ENCODE data around the gene EFNA2. TPM values are rescaled to one million over a fixed set of nuclear protein-coding genes. Genes with fewer than 3 reads are reported as not detected.
A peak's percentile ranks its signal among the peaks of the same experiment; 100 is the strongest.

The EFNA2 gene
- total RNA-seq, 1 donor from 2014 or later: 28.0 TPM

- Mint-ChIP-seq H3K36me3 (ENCODE audit: low read depth) (peaks cover 12% of the 10 kb centered on the region), H3K4me3 (peak overlapping the region; percentile 80), H3K27ac (ENCODE audit: unreplicated experiment) (peak overlapping the region; percentile 62), H3K27me3 (ENCODE audit: low read depth) (peaks cover 24% of the 10 kb centered on the region), H3K9me3 (no peaks in the 10 kb centered on the region), H3K4me1 (peaks cover 72% of the 10 kb centered on the region)
- DNase-seq (ENCODE audit: low read depth, low spot score): peak; percentile 89
- TF ChIP-seq, protein P1, sequence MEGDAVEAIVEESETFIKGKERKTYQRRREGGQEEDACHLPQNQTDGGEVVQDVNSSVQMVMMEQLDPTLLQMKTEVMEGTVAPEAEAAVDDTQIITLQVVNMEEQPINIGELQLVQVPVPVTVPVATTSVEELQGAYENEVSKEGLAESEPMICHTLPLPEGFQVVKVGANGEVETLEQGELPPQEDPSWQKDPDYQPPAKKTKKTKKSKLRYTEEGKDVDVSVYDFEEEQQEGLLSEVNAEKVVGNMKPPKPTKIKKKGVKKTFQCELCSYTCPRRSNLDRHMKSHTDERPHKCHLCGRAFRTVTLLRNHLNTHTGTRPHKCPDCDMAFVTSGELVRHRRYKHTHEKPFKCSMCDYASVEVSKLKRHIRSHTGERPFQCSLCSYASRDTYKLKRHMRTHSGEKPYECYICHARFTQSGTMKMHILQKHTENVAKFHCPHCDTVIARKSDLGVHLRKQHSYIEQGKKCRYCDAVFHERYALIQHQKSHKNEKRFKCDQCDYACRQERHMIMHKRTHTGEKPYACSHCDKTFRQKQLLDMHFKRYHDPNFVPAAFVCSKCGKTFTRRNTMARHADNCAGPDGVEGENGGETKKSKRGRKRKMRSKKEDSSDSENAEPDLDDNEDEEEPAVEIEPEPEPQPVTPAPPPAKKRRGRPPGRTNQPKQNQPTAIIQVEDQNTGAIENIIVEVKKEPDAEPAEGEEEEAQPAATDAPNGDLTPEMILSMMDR (conservative IDR thresholded peaks at IDR 0.05): peak; percentile 97
Measured at GRCh38 chr19:1266916-1267476, 18.7 kb upstream of the EFNA2 start.

- peaks cover 13% of the 10 kb centered on the region for H3K36me3 Mint-ChIP-seq (ENCODE audit: low read depth)
- peaks cover 72% of the 10 kb centered on the region for H3K4me1 Mint-ChIP-seq
- H3K27me3 Mint-ChIP-seq (ENCODE audit: low read depth): peaks cover 25% of the 10 kb centered on the region
- H3K27ac Mint-ChIP-seq (ENCODE audit: unreplicated experiment): peak overlapping the region; percentile 62
- no peak for DNase-seq (ENCODE audit: low read depth, low spot score)
- TF ChIP-seq, protein P1 (conservative IDR thresholded peaks at IDR 0.05): no peak
- no peaks in the 10 kb centered on the region for H3K9me3 Mint-ChIP-seq
- H3K4me3 Mint-ChIP-seq: peak overlapping the region; percentile 80
Measured at GRCh38 chr19:1267477-1268225, 18.0 kb upstream of the EFNA2 start.

DNA sequence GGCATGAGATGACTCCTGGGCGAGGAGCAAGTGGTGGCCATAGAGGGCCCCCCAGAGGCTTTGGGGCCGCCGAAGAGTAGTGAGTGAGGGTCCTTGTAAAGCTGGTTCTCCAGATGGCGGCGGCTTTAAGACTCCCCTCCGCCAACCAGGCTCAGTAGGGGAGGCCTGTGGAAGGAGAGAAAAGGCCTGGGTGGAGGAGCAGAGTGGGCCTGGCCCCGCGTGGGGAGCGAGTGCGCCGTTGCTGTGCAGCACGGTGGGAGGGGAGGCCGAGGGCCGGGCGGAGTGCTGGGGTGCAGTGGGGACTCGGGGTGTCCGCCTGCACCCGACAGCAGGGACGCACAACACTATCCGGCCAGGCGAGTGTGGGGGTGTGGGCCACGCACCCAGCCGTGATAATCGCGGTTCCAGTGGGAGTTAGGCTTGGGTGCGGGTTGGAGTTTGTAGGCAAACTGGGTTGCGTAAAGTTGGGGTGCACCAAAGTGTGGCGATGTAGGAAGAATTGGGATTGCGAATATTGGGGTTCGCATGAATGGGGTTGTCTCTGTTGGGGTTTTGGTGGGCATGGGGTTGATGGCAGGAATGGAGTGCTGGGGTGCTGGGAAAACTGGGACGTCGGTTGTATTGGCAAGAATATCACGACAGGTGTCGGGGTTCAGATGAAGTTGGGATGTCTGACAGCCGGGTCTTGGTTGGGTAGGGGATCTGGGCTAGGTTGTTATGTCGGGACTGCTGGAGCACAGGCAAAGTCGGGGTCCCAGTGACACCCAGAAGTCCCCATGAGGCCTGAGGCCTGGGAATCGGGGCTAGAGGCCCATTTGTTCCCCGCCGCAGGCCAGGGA lies 17.2 kb upstream of the EFNA2 start:
- H3K4me3 Mint-ChIP-seq: peak overlapping the region; percentile 89
- peaks cover 72% of the 10 kb centered on the region for H3K4me1 Mint-ChIP-seq
- no peak for DNase-seq (ENCODE audit: low read depth, low spot score)
- peaks cover 26% of the 10 kb centered on the region for H3K27me3 Mint-ChIP-seq (ENCODE audit: low read depth)
- H3K27ac Mint-ChIP-seq (ENCODE audit: unreplicated experiment): peak overlapping the region; percentile 67
- H3K9me3 Mint-ChIP-seq: no peaks in the 10 kb centered on the region
- H3K36me3 Mint-ChIP-seq (ENCODE audit: low read depth): peaks cover 17% of the 10 kb centered on the region
- TF ChIP-seq, protein P1 (conservative IDR thresholded peaks at IDR 0.05): no peak

DNA sequence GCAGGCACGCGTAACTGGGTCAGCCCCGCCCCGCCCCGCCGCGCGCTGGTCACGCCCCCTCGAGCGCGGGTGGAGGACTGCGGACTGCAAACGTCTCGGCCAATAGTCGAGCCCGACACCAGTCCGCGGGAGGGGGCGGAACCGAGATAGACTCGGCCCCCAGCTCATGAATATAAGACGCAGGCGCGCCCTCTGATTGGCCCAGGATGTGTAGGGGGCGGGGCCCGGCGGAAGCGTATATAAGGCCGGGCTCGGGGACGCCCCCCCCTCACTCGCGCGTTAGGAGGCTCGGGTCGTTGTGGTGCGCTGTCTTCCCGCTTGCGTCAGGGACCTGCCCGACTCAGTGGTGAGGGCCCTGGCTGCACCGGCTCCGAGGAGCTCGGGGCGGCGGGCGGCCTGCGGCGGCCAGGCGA lies 16.6 kb upstream of the EFNA2 start, which contains the start of gene CIRBP:
Gene CIRBP (plus strand): TSS at position 268 of the 413 bp plus-strand sequence. CDS start 1,602 bp downstream, outside the sequence.
- H3K9me3 Mint-ChIP-seq: no peaks in the 10 kb centered on the region
- peaks cover 32% of the 10 kb centered on the region for H3K27me3 Mint-ChIP-seq (ENCODE audit: low read depth)
- TF ChIP-seq, protein P1 (conservative IDR thresholded peaks at IDR 0.05): no peak
- H3K4me1 Mint-ChIP-seq: peaks cover 76% of the 10 kb centered on the region
- DNase-seq (ENCODE audit: low read depth, low spot score): peak; percentile 99
- H3K36me3 Mint-ChIP-seq (ENCODE audit: low read depth): peaks cover 23% of the 10 kb centered on the region
- peak within 1 kb of the TSS; percentile 91 for H3K4me3 Mint-ChIP-seq
- peak within 1 kb of the TSS; percentile 98 for H3K27ac Mint-ChIP-seq (ENCODE audit: unreplicated experiment)

GRCh38 chr19:1269478-1270212 lies 16.0 kb upstream of the EFNA2 start:
- TF ChIP-seq, protein P1 (conservative IDR thresholded peaks at IDR 0.05): no peak
- H3K27me3 Mint-ChIP-seq (ENCODE audit: low read depth): peaks cover 31% of the 10 kb centered on the region
- DNase-seq (ENCODE audit: low read depth, low spot score): peak; percentile 82
- peaks cover 73% of the 10 kb centered on the region for H3K4me1 Mint-ChIP-seq
- H3K27ac Mint-ChIP-seq (ENCODE audit: unreplicated experiment): peak overlapping the region; percentile 98
- peaks cover 23% of the 10 kb centered on the region for H3K36me3 Mint-ChIP-seq (ENCODE audit: low read depth)
- H3K4me3 Mint-ChIP-seq: peak overlapping the region; percentile 91
- H3K9me3 Mint-ChIP-seq: no peaks in the 10 kb centered on the region

Measured in neural crest cell (in vitro differentiated cells).